Neuronal stem cell (in vitro differentiated cells): Measurements from ENCODE around the gene WDFY1.

ENCODE experiments used
- DNase-seq: peaks from one replicate; pipeline ENCODE4 v3.0.0-alpha.2; 2013; ENCODE audit warnings: low spot score
- H2AFZ ChIP-seq: one replicate; pipeline ENCODE4 v1.6.1; 2013; ENCODE audit warnings: mild to moderate bottlenecking, low read length, inconsistent platforms
- H2AK5ac ChIP-seq: 2 replicates; pipeline ENCODE4 v1.6.1; 2013; ENCODE audit warnings: low read depth, mild to moderate bottlenecking, inconsistent platforms, low read length, moderate library complexity, mixed read lengths
- H2BK120ac ChIP-seq: 2 replicates; pipeline ENCODE4 v1.6.1; 2013; ENCODE audit warnings: low read depth, mild to moderate bottlenecking, inconsistent platforms, low read length, moderate library complexity, mixed read lengths
- H2BK12ac ChIP-seq: one replicate; pipeline ENCODE4 v1.6.1; 2013; ENCODE audit warnings: low read length, inconsistent platforms
- H2BK15ac ChIP-seq: 2 replicates; pipeline ENCODE4 v1.6.1; 2013; ENCODE audit warnings: mild to moderate bottlenecking, low read length, inconsistent platforms, mixed read lengths
- H2BK5ac ChIP-seq: one replicate; pipeline ENCODE4 v1.6.1; 2013; ENCODE audit warnings: inconsistent platforms, mild to moderate bottlenecking, low read length, moderate library complexity
- H3K14ac ChIP-seq: one replicate; pipeline ENCODE4 v1.6.1; 2013; ENCODE audit warnings: low read length, inconsistent platforms
- H3K18ac ChIP-seq: 2 replicates; pipeline ENCODE4 v1.6.1; 2013; ENCODE audit warnings: low read length, inconsistent platforms
- H3K23ac ChIP-seq: 2 replicates; pipeline ENCODE4 v1.6.1; 2013; ENCODE audit warnings: low read depth, mild to moderate bottlenecking, mixed read lengths, low read length, inconsistent platforms; ENCODE audit not compliant: poor library complexity
- H3K27ac ChIP-seq: replicated peaks from 3 replicates; pipeline ENCODE4 v1.5.1; 2013; ENCODE audit warnings: low read length, inconsistent platforms
- H3K27me3 ChIP-seq, 3 experiments: 2 replicates each; pipeline ENCODE4 v1.6.1; 2013; ENCODE audit warnings: low read length in 3 of 3, mild to moderate bottlenecking in 2 of 3, inconsistent platforms in 1 of 3, low read depth in 1 of 3, mixed read lengths in 1 of 3, moderate library complexity in 1 of 3; ENCODE audit not compliant: control insufficient read depth in 3 of 3, insufficient read depth in 3 of 3
- H3K36me3 ChIP-seq, 2 donors: replicated peaks in 1 of 2; 2 replicates each; pipeline ENCODE4 v1.6.1; 2013; ENCODE audit warnings: low read length in 2 of 2; ENCODE audit not compliant: control insufficient read depth in 2 of 2, insufficient read depth in 2 of 2
- H3K4ac ChIP-seq: 2 replicates; pipeline ENCODE4 v1.6.1; 2013; ENCODE audit warnings: inconsistent platforms, mild to moderate bottlenecking, low read length, moderate library complexity
- H3K4me1 ChIP-seq, 2 donors: 1 replicate in 1 of 2; 2 replicates in 1 of 2; pipeline ENCODE4 v1.6.1; 2013; ENCODE audit warnings: low read length in 2 of 2, low read depth in 1 of 2; ENCODE audit not compliant: control insufficient read depth in 2 of 2, insufficient read depth in 1 of 2
- H3K4me2 ChIP-seq: one replicate; pipeline ENCODE4 v1.6.1; 2013; ENCODE audit warnings: mild to moderate bottlenecking, low read length, inconsistent platforms; ENCODE audit not compliant: insufficient read depth, poor library complexity, severe bottlenecking
- H3K4me3 ChIP-seq, 2 donors: 2 replicates each; pipeline ENCODE4 v1.5.1; 2013; ENCODE audit warnings: low read length in 2 of 2, mild to moderate bottlenecking in 2 of 2, inconsistent platforms in 1 of 2, moderate library complexity in 1 of 2
- H3K79me1 ChIP-seq: one replicate; pipeline ENCODE4 v1.6.1; 2013; ENCODE audit warnings: low read depth, mild to moderate bottlenecking, inconsistent platforms, low read length, moderate library complexity
- H3K9ac ChIP-seq: one replicate; pipeline ENCODE4 v1.6.1; 2013; ENCODE audit warnings: mild to moderate bottlenecking, low read depth, low read length, inconsistent platforms; ENCODE audit not compliant: poor library complexity
- H3K9me3 ChIP-seq, 2 donors: replicated peaks in 1 of 2; 2 replicates each; pipeline versions ENCODE3 to v1.6.1; 2013; ENCODE audit warnings: low read length in 2 of 2, mild to moderate bottlenecking in 2 of 2, inconsistent platforms in 1 of 2, low read depth in 1 of 2, mixed read lengths in 1 of 2, moderate library complexity in 1 of 2; ENCODE audit not compliant: control insufficient read depth in 2 of 2, insufficient read depth in 1 of 2
- H4K8ac ChIP-seq: one replicate; pipeline ENCODE4 v1.6.1; 2013; ENCODE audit warnings: low read depth, mild to moderate bottlenecking, inconsistent platforms, low read length, moderate library complexity
- H4K91ac ChIP-seq: one replicate; pipeline ENCODE4 v1.6.1; 2013; ENCODE audit warnings: low read length, low read depth, mild to moderate bottlenecking, inconsistent platforms; ENCODE audit not compliant: poor library complexity
- WGBS, 2 donors: extraction: QIAGEN DNeasy Blood & Tissue Kit; methylation state at CpG; one replicate each; pipeline ENCODE4 v1.1.7; 2013; ENCODE audit warnings: missing lambda C conversion rate in 2 of 2, mixed read lengths in 1 of 2; ENCODE audit not compliant: insufficient read length in 2 of 2, insufficient replicate concordance in 1 of 2; ENCODE audit errors: extremely low coverage in 2 of 2; 5-methylcytosine and 5-hydroxymethylcytosine counted together

Gene WDFY1

DNA sequence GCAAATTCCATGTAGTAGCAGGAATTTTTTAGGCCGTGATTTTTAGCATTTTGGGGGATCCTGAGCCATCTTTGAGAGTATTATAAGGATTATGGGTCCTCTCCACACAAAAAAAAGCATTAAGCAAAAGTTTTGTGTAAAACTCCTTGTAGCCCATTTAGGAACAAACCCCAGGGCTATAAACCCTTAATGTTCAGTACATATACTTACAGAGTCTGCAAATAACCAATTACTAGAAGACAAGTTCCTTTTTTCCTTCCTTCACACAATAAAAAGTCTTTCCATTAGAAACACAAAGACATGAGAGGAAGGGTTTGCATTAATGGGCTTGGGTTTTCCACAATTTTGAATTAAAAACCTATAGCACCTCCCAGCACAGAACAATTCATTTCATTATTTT is 44.6 kb downstream of the WDFY1 start:
- H3K14ac ChIP-seq = no peak overlapping the region

DNA sequence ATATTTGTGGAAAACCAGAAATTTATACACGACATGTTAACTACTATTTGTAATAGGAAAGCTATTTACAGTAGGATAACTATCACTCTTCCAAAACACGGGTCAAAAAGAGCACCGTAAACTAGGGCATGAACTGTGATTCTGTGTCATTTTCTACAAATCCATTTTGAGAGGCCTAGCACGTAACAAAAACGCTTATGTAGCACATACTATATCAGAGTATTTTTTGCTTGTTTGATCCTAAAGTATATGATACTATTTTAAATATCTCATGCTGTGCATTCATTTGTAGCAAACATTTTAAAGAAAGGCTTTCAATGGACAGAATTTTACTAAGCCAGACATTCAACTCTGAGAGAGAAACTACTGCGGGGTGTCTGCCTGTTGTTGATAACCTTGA is 45.1 kb downstream of the WDFY1 start:
- H3K9ac ChIP-seq = no peak overlapping the region
- H2BK12ac ChIP-seq = no peak overlapping the region
- H3K4me2 ChIP-seq = no peak overlapping the region
- no peaks in the 10 kb centered on the region for H3K79me1 ChIP-seq
- H3K27me3 ChIP-seq = no peaks in the 10 kb centered on the region
- no peak overlapping the region for H4K8ac ChIP-seq
- no peak overlapping the region for H3K4me3 ChIP-seq
- H2BK15ac ChIP-seq = no peak overlapping the region
- no peak overlapping the region for H3K27ac ChIP-seq
- H3K4ac ChIP-seq = no peak overlapping the region
- no peak overlapping the region for H2AFZ ChIP-seq
- no peak overlapping the region for H2BK120ac ChIP-seq
- WGBS, 2 donors = no CpG with 5 or more reads among the region's 6 CpGs
- no peak overlapping the region for H2BK5ac ChIP-seq
- H3K14ac ChIP-seq = no peak overlapping the region
- no peak overlapping the region for H3K18ac ChIP-seq
- H2AK5ac ChIP-seq = no peak overlapping the region
- H3K9me3 ChIP-seq = no peaks in the 10 kb centered on the region
- peaks cover 6 to 89% of the 10 kb centered on the region in 2 donors for H3K36me3 ChIP-seq
- no peak overlapping the region for H4K91ac ChIP-seq
- no peak overlapping the region for H3K23ac ChIP-seq
- no peak for DNase-seq
- no peaks in the 10 kb centered on the region for H3K4me1 ChIP-seq

More for the DNA sequence above, 44.6 kb downstream of the WDFY1 start:
- no peaks in the 10 kb centered on the region for H3K79me1 ChIP-seq
- no peaks in the 10 kb centered on the region for H3K27me3 ChIP-seq
- no peak overlapping the region for H4K8ac ChIP-seq
- H2AK5ac ChIP-seq = no peak overlapping the region
- H2BK12ac ChIP-seq = no peak overlapping the region
- no peak overlapping the region for H3K4me3 ChIP-seq
- no peak overlapping the region for H4K91ac ChIP-seq
- no peak overlapping the region for H2AFZ ChIP-seq
- H2BK5ac ChIP-seq = no peak overlapping the region
- H2BK15ac ChIP-seq = no peak overlapping the region
- H3K9me3 ChIP-seq = no peaks in the 10 kb centered on the region
- no peak for DNase-seq
- no peak overlapping the region for H3K4me2 ChIP-seq
- H3K36me3 ChIP-seq = peaks cover 6 to 89% of the 10 kb centered on the region in 2 donors
- H3K18ac ChIP-seq = no peak overlapping the region
- no peak overlapping the region for H3K4ac ChIP-seq
- H3K4me1 ChIP-seq = no peaks in the 10 kb centered on the region
- H3K9ac ChIP-seq = no peak overlapping the region
- no peak overlapping the region for H3K23ac ChIP-seq
- WGBS, 2 donors = no CpG with 5 or more reads among the region's 1 CpG
- H2BK120ac ChIP-seq = no peak overlapping the region
- H3K27ac ChIP-seq = no peak overlapping the region

DNA sequence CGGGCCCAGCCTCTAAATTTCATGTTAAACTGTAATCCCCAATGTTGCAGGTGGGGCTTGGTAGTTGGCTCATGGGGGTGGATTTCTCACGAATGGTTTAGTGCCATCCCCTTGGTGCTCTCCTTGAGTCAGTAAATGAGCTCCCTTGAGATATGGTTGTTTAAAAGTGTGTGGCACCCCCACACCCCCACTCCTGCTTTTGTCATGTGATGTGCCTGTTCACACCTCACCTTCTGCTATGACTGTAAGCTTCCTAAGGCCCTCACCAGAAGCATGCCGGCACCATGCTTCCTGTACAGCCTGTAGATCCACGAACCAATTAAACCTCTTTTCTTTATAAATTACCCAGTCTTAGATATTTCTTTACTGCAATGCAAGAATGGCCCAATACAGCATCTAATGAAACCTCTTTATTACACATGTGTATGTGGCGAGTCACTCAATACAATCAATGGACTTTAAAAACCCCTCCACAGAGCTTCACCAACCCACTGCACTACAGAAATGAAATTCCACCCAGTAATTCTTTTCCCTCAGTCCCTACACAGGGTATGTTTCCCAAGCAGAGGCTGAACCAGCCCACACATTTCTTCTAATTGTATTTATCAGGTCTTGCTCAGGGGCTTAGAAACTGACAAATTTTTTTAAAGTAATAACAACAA is 47.3 kb downstream of the WDFY1 start:
- H3K4ac ChIP-seq = no peak overlapping the region
- H4K8ac ChIP-seq = no peak overlapping the region
- H3K9me3 ChIP-seq = no peaks in the 10 kb centered on the region
- H2BK12ac ChIP-seq = no peak overlapping the region
- H3K27ac ChIP-seq = no peak overlapping the region
- no peak overlapping the region for H2AK5ac ChIP-seq
- H4K91ac ChIP-seq = no peak overlapping the region
- no peak overlapping the region for H2BK15ac ChIP-seq
- no peak overlapping the region for H3K4me3 ChIP-seq
- H3K23ac ChIP-seq = no peak overlapping the region
- no CpG with 5 or more reads among the region's 5 CpGs for WGBS, 2 donors
- H3K18ac ChIP-seq = no peak overlapping the region
- H3K9ac ChIP-seq = no peak overlapping the region
- H3K79me1 ChIP-seq = no peaks in the 10 kb centered on the region
- H3K36me3 ChIP-seq = peaks cover 12 to 91% of the 10 kb centered on the region in 2 donors
- H2AFZ ChIP-seq = no peak overlapping the region
- H2BK5ac ChIP-seq = no peak overlapping the region
- no peak for DNase-seq
- H3K4me2 ChIP-seq = no peak overlapping the region
- H3K4me1 ChIP-seq = no peaks in the 10 kb centered on the region
- no peak overlapping the region for H3K14ac ChIP-seq
- H3K27me3 ChIP-seq = no peaks in the 10 kb centered on the region
- no peak overlapping the region for H2BK120ac ChIP-seq

DNA sequence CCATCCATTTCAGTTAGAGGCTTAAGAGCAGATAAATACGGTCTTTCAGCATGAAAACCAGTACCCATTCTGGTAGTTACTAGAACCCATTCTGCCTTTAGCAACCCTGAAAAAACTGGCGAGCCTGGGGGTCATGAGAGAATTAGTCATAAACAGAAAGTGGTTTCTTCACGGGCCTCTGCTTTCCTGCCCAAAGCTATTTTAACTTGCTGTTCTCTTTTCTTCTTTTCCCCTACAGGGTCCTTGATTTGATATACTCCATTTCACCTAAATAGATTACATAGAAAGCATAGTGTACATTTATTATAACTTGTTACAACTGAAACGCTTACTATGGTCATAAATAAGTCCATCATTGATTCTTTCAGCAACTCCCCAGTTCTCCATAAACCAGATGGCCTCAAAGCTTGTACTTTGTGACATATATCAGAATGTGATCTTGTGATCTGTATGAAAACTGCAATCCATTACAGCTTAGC is 48.3 kb downstream of the WDFY1 start:
- no peak overlapping the region for H4K91ac ChIP-seq
- no peak overlapping the region for H4K8ac ChIP-seq
- H3K9ac ChIP-seq = no peak overlapping the region
- H3K4me2 ChIP-seq = no peak overlapping the region
- H3K36me3 ChIP-seq = peaks cover 15 to 89% of the 10 kb centered on the region in 2 donors
- no peak overlapping the region for H2BK12ac ChIP-seq
- no peak for DNase-seq
- no peak overlapping the region for H2AFZ ChIP-seq
- no peaks in the 10 kb centered on the region for H3K27me3 ChIP-seq
- H2BK120ac ChIP-seq = no peak overlapping the region
- no peak overlapping the region for H3K14ac ChIP-seq
- no peak overlapping the region for H3K27ac ChIP-seq
- H2AK5ac ChIP-seq = no peak overlapping the region
- no peak overlapping the region for H3K23ac ChIP-seq
- H2BK15ac ChIP-seq = no peak overlapping the region
- H3K9me3 ChIP-seq = no peaks in the 10 kb centered on the region
- no peak overlapping the region for H3K4me3 ChIP-seq
- H3K4me1 ChIP-seq = no peaks in the 10 kb centered on the region
- H3K18ac ChIP-seq = no peak overlapping the region
- WGBS, 2 donors = no CpG with 5 or more reads among the region's 4 CpGs
- H2BK5ac ChIP-seq = no peak overlapping the region
- H3K79me1 ChIP-seq = no peaks in the 10 kb centered on the region
- no peak overlapping the region for H3K4ac ChIP-seq
